ENCODE results near the gene ZPBP2. TPM values are rescaled to one million over a fixed set of nuclear protein-coding genes. Genes with fewer than 3 reads are reported as not detected.
"Not testable (repeated sequence)": the region's sequence is repeated elsewhere in the genome, so short reads cannot be mapped to it uniquely, and the experiment has no call there.

The ZPBP2 gene
- total and polyA plus RNA-seq, 4 donors: not detected

DNA sequence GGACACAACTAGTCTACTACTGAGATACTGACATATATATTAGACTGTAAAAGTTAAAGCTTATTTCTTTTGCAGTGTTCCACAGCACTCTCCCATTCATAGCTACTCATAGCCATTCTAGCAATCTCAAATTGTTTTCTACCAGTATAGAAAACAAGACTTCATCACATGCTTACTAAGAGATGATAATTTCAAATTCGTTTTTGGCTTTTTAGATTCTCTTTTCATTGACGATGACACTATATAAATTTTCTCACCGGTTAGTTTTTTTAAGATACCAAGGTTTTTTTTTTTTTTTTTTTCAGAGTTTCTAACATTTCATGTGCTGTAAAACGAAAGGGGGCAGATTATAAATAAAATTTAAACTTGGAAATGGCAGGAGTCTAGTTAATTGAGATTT is 21.8 kb upstream of the ZPBP2 start:
- Histone ChIP-seq H3K9me3 (ENCODE audit: control insufficient read depth, low read length) (no peaks in the 10 kb centered on the region), H3K36me3 (ENCODE audit: control insufficient read depth in 1 of 2, insufficient read depth in 2 of 2, low read length in 1 of 2) (no peaks in the 10 kb centered on the region), H3K4me3 (ENCODE audit: low read length in 2 of 2) (no peak overlapping the region), H3K27ac (ENCODE audit: low read depth in 1 of 2, low read length in 2 of 2) (no peak overlapping the region), H3K4me1 (ENCODE audit: control insufficient read depth in 1 of 2, insufficient read depth in 2 of 2, low read length in 2 of 2) (no peaks in the 10 kb centered on the region), H3K27me3 (ENCODE audit: control insufficient read depth in 1 of 2, insufficient read depth in 2 of 2, low read length in 1 of 2) (peaks cover 0 to 1% of the 10 kb centered on the region in 2 donors)
- intact Hi-C loops (cut with DNase I): no loop called here
- DNase-seq (no peak), ATAC-seq (ENCODE audit: low FRiP score) (no peak)
- WGBS, 2 donors: 66 to 70% methylated on average over 4 of the region's 4 CpGs

DNA sequence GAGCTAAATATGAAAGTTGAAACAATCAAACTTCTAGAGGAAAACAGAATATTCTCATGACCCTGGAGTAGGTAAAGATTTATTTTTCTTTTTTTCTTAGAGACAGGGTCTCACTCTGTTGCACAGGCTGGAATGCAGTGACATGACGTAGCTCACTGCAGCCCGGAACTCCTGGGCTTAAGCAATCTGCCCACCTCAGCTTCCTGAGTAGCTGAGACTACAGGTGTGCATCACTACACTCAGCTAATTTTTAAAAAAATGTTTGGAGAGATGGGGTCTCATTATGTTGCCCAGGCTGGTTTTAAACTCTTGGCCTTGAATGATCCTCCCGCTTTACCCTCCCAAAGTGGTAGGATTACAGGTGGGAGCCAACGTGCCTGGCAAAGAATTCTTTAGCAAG is 19.4 kb upstream of the ZPBP2 start:
- no peak overlapping the region for H3K4me3 ChIP-seq (ENCODE audit: low read length in 2 of 2)
- intact Hi-C loops (cut with DNase I): no loop called here
- H3K9me3 ChIP-seq (ENCODE audit: control insufficient read depth, low read length): no peaks in the 10 kb centered on the region
- ATAC-seq (ENCODE audit: low FRiP score): no peak
- H3K4me1 ChIP-seq (ENCODE audit: control insufficient read depth in 1 of 2, insufficient read depth in 2 of 2, low read length in 2 of 2): no peaks in the 10 kb centered on the region
- WGBS, 2 donors: 72 to 73% methylated on average over 4 of the region's 4 CpGs
- no peaks in the 10 kb centered on the region for H3K36me3 ChIP-seq (ENCODE audit: control insufficient read depth in 1 of 2, insufficient read depth in 2 of 2, low read length in 1 of 2)
- no peaks in the 10 kb centered on the region for H3K27me3 ChIP-seq (ENCODE audit: control insufficient read depth in 1 of 2, insufficient read depth in 2 of 2, low read length in 1 of 2)
- H3K27ac ChIP-seq (ENCODE audit: low read depth in 1 of 2, low read length in 2 of 2): no peak overlapping the region
- DNase-seq: no peak

DNA sequence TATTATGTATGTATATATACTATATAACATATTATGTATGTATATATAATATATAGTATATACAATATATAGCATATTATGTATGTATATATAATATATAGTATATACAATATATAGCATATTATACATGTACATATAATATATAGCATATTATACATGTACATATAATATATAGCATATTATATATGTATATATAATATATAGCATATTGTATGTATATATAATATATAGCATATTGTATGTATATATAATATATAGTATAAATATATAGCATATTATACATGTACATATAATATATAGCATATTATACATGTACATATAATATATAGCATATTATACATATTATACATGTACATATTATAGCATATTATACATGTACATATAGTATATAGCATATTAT is 17.8 kb upstream of the ZPBP2 start:
- H3K27me3 ChIP-seq (ENCODE audit: control insufficient read depth in 1 of 2, insufficient read depth in 2 of 2, low read length in 1 of 2); H3K36me3 ChIP-seq (ENCODE audit: control insufficient read depth in 1 of 2, insufficient read depth in 2 of 2, low read length in 1 of 2); ATAC-seq (ENCODE audit: low FRiP score); H3K4me1 ChIP-seq (ENCODE audit: control insufficient read depth in 1 of 2, insufficient read depth in 2 of 2, low read length in 2 of 2); DNase-seq; H3K27ac ChIP-seq (ENCODE audit: low read depth in 1 of 2, low read length in 2 of 2); intact Hi-C loops (cut with DNase I); H3K9me3 ChIP-seq (ENCODE audit: control insufficient read depth, low read length); H3K4me3 ChIP-seq (ENCODE audit: low read length in 2 of 2): not testable (repeated sequence)

DNA sequence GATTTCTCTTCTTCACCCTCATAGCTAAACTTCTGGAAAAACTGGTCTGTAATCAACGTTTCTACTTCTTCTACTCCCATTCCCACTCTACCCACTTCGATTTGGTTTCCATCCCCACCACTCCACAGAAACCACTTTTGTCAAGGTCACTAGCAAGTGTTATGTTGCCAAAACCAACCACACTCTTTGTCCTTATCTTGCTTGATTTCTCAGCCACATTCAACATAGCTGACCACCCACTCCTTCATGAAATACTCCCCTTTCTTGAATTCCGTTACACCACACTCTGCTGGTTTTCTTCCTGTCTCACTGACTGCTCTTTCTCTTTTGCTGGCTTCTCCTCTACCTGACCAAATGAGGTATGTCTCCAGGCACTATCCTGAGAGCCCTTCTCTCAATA is 15.8 kb upstream of the ZPBP2 start:
- no peak for DNase-seq
- Histone ChIP-seq H3K27ac (ENCODE audit: low read depth in 1 of 2, low read length in 2 of 2) (no peak overlapping the region), H3K4me1 (ENCODE audit: control insufficient read depth in 1 of 2, insufficient read depth in 2 of 2, low read length in 2 of 2) (no peaks in the 10 kb centered on the region), H3K9me3 (ENCODE audit: control insufficient read depth, low read length) (no peaks in the 10 kb centered on the region), H3K36me3 (ENCODE audit: control insufficient read depth in 1 of 2, insufficient read depth in 2 of 2, low read length in 1 of 2) (no peaks in the 10 kb centered on the region), H3K4me3 (ENCODE audit: low read length in 2 of 2) (no peak overlapping the region), H3K27me3 (ENCODE audit: control insufficient read depth in 1 of 2, insufficient read depth in 2 of 2, low read length in 1 of 2) (no peaks in the 10 kb centered on the region)
- 33 to 37% methylated on average over 3 of the region's 3 CpGs for WGBS, 2 donors
- ATAC-seq (ENCODE audit: low FRiP score): no peak
- intact Hi-C loops (cut with DNase I): no loop called here

DNA sequence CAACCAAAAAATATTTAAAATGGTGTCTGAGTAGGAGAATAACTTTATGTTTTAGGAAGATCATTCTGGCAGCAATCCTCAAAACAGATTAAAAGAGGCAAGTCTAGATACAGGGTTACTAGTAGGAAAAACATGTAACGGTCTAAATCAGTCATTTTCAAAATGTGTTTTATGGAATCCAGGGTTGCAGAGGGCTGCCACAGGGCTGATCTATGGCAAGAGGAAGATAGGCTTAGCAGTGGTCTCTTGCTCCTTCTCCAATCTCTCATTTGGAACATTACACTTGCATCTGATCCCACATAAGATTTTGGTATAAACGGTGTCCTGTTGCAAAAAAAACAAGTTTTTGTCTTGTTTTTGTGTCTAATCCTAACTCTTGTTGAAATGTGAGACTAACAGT is 13.1 kb upstream of the ZPBP2 start:
- H3K4me3 ChIP-seq (ENCODE audit: low read length in 2 of 2): no peak overlapping the region
- H3K36me3 ChIP-seq (ENCODE audit: control insufficient read depth in 1 of 2, insufficient read depth in 2 of 2, low read length in 1 of 2): no peaks in the 10 kb centered on the region
- WGBS, 2 donors: 56 to 63% methylated on average over 2 of the region's 2 CpGs
- no peak for DNase-seq
- ATAC-seq (ENCODE audit: low FRiP score): no peak
- no peaks in the 10 kb centered on the region for H3K9me3 ChIP-seq (ENCODE audit: control insufficient read depth, low read length)
- no peaks in the 10 kb centered on the region for H3K4me1 ChIP-seq (ENCODE audit: control insufficient read depth in 1 of 2, insufficient read depth in 2 of 2, low read length in 2 of 2)
- intact Hi-C loops (cut with DNase I): no loop called here
- H3K27ac ChIP-seq (ENCODE audit: low read depth in 1 of 2, low read length in 2 of 2): no peak overlapping the region
- H3K27me3 ChIP-seq (ENCODE audit: control insufficient read depth in 1 of 2, insufficient read depth in 2 of 2, low read length in 1 of 2): no peaks in the 10 kb centered on the region

DNA sequence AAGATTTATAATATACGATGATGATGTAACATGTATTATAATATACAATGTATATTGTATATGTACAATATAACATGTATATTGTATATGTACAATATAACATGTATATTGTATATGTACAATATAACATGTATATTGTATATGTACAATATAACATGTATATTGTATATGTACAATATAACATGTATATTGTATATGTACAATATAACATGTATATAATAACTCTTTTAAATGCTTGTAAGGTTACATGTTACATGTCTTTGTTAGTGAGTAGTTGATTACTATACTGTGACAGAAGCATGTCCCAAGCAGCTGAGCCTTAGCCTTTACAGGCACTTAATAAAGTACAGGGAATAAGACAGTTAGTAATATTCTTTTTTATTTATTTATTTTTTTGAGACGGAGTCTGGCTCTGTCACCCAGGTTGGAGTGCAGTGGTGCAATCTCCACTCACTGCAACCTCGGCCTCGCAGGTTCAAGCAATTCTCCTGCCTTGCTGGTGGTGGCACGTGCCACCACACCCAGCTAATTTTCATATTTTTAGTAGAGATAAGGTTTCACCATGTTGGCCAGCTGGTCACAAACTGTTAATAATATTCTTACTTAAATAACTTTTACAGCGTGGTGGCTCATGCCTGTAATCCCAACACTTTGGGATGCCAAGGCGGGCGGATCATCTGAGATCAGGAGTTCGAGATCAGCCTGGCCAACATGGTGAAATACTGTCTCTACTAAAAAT is 11.9 kb upstream of the ZPBP2 start:
- 83 to 84% methylated on average over 9 of the region's 9 CpGs for WGBS, 2 donors
- ATAC-seq (ENCODE audit: low FRiP score); H3K9me3 ChIP-seq (ENCODE audit: control insufficient read depth, low read length); H3K27me3 ChIP-seq (ENCODE audit: control insufficient read depth in 1 of 2, insufficient read depth in 2 of 2, low read length in 1 of 2); H3K4me1 ChIP-seq (ENCODE audit: control insufficient read depth in 1 of 2, insufficient read depth in 2 of 2, low read length in 2 of 2); DNase-seq; H3K36me3 ChIP-seq (ENCODE audit: control insufficient read depth in 1 of 2, insufficient read depth in 2 of 2, low read length in 1 of 2); H3K4me3 ChIP-seq (ENCODE audit: low read length in 2 of 2); intact Hi-C loops (cut with DNase I); H3K27ac ChIP-seq (ENCODE audit: low read depth in 1 of 2, low read length in 2 of 2): not testable (repeated sequence)

DNA sequence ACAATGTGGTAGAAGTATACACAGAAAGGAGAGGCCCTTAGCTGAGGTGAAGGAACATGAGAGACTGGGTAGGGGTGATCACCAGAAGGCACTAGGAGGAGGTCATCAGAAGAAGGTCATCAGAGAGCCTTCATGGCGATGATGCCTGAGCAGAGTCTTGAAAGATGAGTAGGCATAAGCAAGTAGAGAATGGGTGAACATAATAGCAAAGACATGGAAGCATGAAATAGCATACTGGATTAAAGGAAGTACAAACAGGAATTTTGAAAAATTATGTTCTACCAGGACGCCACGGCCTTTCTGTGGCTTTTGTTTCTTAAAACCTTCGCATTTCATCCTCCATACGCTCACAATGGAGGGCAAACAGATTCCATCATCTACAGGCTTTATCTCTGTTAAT is 6.8 kb upstream of the ZPBP2 start:
- H3K9me3 ChIP-seq (ENCODE audit: control insufficient read depth, low read length): no peaks in the 10 kb centered on the region
- H3K4me3 ChIP-seq (ENCODE audit: low read length in 2 of 2): no peak overlapping the region
- intact Hi-C loops (cut with DNase I): loop anchor here in 1 of 2 donors (10.0 kb wide), 1 partner anchor 104 kb away; the partner anchor contains the start of gene GSDMA
- ATAC-seq (ENCODE audit: low FRiP score): no peak
- DNase-seq: no peak
- WGBS, 2 donors: 91 to 95% methylated on average over 5 of the region's 5 CpGs
- no peaks in the 10 kb centered on the region for H3K27me3 ChIP-seq (ENCODE audit: control insufficient read depth in 1 of 2, insufficient read depth in 2 of 2, low read length in 1 of 2)
- H3K36me3 ChIP-seq (ENCODE audit: control insufficient read depth in 1 of 2, insufficient read depth in 2 of 2, low read length in 1 of 2): no peaks in the 10 kb centered on the region
- no peak overlapping the region for H3K27ac ChIP-seq (ENCODE audit: low read depth in 1 of 2, low read length in 2 of 2)
- no peaks in the 10 kb centered on the region for H3K4me1 ChIP-seq (ENCODE audit: control insufficient read depth in 1 of 2, insufficient read depth in 2 of 2, low read length in 2 of 2)

DNA sequence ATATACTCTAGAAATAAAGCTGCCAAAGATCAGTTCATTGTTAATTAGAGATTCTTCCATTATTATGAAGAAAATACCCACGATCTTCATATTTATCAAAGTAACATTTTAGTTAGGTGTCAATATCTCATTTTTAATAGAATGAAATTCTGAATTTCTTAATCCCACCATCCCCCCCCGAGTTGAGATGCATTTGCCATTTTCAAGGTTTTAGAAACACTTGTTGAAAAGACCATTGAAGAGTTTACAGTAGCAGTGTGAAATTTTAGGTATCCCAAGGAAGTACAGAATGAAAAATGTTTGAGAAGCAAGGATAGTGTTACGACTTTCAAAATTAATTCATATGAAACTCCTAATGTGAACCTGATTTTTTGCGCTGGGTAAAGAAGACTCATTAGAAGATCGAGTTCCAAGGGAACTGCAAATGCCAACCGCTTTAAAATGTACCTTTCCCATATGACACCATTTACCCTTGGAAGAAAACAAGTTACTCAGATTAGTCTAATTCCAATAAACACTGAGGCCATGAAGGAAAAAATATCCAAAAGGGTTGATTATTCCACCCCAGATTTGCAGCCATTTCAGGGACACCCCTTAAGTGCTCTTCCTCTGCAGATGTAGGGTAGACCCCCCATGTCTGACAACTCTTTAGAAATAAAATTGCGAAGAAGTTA is 4.6 kb upstream of the ZPBP2 start:
- Histone ChIP-seq H3K9me3 (ENCODE audit: control insufficient read depth, low read length) (no peaks in the 10 kb centered on the region), H3K4me1 (ENCODE audit: control insufficient read depth in 1 of 2, insufficient read depth in 2 of 2, low read length in 2 of 2) (no peaks in the 10 kb centered on the region), H3K4me3 (ENCODE audit: low read length in 2 of 2) (no peak overlapping the region), H3K27me3 (ENCODE audit: control insufficient read depth in 1 of 2, insufficient read depth in 2 of 2, low read length in 1 of 2) (no peaks in the 10 kb centered on the region), H3K36me3 (ENCODE audit: control insufficient read depth in 1 of 2, insufficient read depth in 2 of 2, low read length in 1 of 2) (no peaks in the 10 kb centered on the region), H3K27ac (ENCODE audit: low read depth in 1 of 2, low read length in 2 of 2) (no peak overlapping the region)
- intact Hi-C loops (cut with DNase I): loop anchor here in 1 of 2 donors (10.0 kb wide), 1 partner anchor 101 kb away; the partner anchor contains the start of gene GSDMA
- ATAC-seq (ENCODE audit: low FRiP score): no peak
- no peak for DNase-seq
- WGBS, 2 donors: 65 to 72% methylated on average over 7 of the region's 7 CpGs
